Panc1 (cell line): ENCODE results near the gene FBXO42.

Source experiments
- POLR2AphosphoS5 ChIP-seq: IDR thresholded peaks from 2 replicates; pipeline ENCODE4 v1.6.1; 2012; ENCODE audit warnings: mild to moderate bottlenecking, low read depth, low read length, moderate library complexity
- SIN3A ChIP-seq: IDR thresholded peaks from 2 replicates; pipeline ENCODE4 v1.6.1; 2012; ENCODE audit warnings: low read depth, mild to moderate bottlenecking, low read length, moderate library complexity, borderline replicate concordance; ENCODE audit not compliant: insufficient read depth
- TCF7L2 ChIP-seq: IDR thresholded peaks from 2 replicates; pipeline ENCODE4 v1.6.1; 2011; ENCODE audit warnings: mild to moderate bottlenecking, low read depth, low read length, inconsistent platforms
- TF ChIP-seq, protein P1 (sequence below): fragments of 450-650 bp; IDR thresholded peaks from 2 replicates; pipeline ENCODE4 v1.5.1; 2017; ENCODE audit warnings: mild to moderate bottlenecking
- TF ChIP-seq, protein P2 (sequence below), 2 experiments: IDR thresholded peaks; 2 replicates each; pipeline ENCODE4 v1.6.1; 2011 to 2012; ENCODE audit warnings: low read depth in 2 of 2, control low read depth in 1 of 2, low read length in 1 of 2, mild to moderate bottlenecking in 1 of 2, moderate library complexity in 1 of 2; ENCODE audit not compliant: insufficient read depth in 1 of 2

DNA sequence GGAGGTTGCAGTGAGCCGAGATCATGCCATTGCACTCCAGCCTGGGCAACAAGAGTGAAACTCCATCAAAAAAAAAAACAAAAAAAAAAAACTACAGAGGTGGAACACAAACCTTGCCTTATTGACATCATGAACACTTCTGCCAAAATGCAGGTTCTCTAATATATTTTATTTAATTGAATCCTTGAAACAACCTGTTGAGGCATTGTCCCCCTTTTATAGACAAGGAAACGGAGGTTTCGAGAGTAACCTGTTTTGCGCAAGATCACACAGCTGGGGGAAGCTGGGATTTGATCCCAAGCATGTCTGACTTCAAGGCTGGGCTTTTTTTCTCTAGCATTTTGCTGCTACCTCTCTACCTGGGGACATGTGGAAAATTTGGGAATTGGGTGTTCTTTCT is 17.5 kb upstream of the FBXO42 start:
- TF ChIP-seq SIN3A = no peak
- TF ChIP-seq, protein P1, sequence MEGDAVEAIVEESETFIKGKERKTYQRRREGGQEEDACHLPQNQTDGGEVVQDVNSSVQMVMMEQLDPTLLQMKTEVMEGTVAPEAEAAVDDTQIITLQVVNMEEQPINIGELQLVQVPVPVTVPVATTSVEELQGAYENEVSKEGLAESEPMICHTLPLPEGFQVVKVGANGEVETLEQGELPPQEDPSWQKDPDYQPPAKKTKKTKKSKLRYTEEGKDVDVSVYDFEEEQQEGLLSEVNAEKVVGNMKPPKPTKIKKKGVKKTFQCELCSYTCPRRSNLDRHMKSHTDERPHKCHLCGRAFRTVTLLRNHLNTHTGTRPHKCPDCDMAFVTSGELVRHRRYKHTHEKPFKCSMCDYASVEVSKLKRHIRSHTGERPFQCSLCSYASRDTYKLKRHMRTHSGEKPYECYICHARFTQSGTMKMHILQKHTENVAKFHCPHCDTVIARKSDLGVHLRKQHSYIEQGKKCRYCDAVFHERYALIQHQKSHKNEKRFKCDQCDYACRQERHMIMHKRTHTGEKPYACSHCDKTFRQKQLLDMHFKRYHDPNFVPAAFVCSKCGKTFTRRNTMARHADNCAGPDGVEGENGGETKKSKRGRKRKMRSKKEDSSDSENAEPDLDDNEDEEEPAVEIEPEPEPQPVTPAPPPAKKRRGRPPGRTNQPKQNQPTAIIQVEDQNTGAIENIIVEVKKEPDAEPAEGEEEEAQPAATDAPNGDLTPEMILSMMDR = no peak
- no peak for TF ChIP-seq POLR2AphosphoS5
- no peak for TF ChIP-seq TCF7L2
- TF ChIP-seq, protein P2, sequence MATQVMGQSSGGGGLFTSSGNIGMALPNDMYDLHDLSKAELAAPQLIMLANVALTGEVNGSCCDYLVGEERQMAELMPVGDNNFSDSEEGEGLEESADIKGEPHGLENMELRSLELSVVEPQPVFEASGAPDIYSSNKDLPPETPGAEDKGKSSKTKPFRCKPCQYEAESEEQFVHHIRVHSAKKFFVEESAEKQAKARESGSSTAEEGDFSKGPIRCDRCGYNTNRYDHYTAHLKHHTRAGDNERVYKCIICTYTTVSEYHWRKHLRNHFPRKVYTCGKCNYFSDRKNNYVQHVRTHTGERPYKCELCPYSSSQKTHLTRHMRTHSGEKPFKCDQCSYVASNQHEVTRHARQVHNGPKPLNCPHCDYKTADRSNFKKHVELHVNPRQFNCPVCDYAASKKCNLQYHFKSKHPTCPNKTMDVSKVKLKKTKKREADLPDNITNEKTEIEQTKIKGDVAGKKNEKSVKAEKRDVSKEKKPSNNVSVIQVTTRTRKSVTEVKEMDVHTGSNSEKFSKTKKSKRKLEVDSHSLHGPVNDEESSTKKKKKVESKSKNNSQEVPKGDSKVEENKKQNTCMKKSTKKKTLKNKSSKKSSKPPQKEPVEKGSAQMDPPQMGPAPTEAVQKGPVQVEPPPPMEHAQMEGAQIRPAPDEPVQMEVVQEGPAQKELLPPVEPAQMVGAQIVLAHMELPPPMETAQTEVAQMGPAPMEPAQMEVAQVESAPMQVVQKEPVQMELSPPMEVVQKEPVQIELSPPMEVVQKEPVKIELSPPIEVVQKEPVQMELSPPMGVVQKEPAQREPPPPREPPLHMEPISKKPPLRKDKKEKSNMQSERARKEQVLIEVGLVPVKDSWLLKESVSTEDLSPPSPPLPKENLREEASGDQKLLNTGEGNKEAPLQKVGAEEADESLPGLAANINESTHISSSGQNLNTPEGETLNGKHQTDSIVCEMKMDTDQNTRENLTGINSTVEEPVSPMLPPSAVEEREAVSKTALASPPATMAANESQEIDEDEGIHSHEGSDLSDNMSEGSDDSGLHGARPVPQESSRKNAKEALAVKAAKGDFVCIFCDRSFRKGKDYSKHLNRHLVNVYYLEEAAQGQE (IDR thresholded peaks at IDR 0.05; ENCODE audit: insufficient read depth in 1 of 2, low read depth in 2 of 2, low read length in 1 of 2) = no peak
